Loucy (cell line): Measurements from ENCODE around the gene TTC7B.

Source experiments
- H2AFZ ChIP-seq: fragments of 200-600 bp; sonication (generic); 2 replicates; pipeline ENCODE4 v1.6.0; 2016; ENCODE audit warnings: antibody characterized with exemption, mild to moderate bottlenecking, low read length, moderate library complexity
- H3F3A ChIP-seq: fragments of 200-600 bp; 2 replicates; pipeline ENCODE4 v1.6.0; 2016; ENCODE audit warnings: antibody characterized with exemption, low read depth, mild to moderate bottlenecking
- H3K27me3 ChIP-seq: fragments of 200-600 bp; sonication (generic); 2 replicates; pipeline ENCODE4 v1.6.1; 2014; ENCODE audit warnings: low read length, mild to moderate bottlenecking; ENCODE audit not compliant: insufficient read depth, poor library complexity, severe bottlenecking
- H3K36me3 ChIP-seq: fragments of 200-600 bp; sonication (generic); 2 replicates; pipeline ENCODE4 v1.6.1; 2016; ENCODE audit warnings: low read length; ENCODE audit not compliant: insufficient read depth
- H3K4me1 ChIP-seq: fragments of 200-600 bp; sonication (generic); 2 replicates; pipeline ENCODE4 v1.5.1; 2014; ENCODE audit warnings: low read length, mild to moderate bottlenecking; ENCODE audit not compliant: insufficient read depth, poor library complexity, severe bottlenecking
- H3K4me2 ChIP-seq: fragments of 200-600 bp; sonication (generic); 2 replicates; pipeline ENCODE4 v1.6.0; 2014; ENCODE audit warnings: antibody characterized with exemption, low read length, low read depth, mild to moderate bottlenecking; ENCODE audit not compliant: poor library complexity, severe bottlenecking
- H3K4me3 ChIP-seq: fragments of 200-600 bp; sonication (generic); 2 replicates; pipeline ENCODE4 v1.5.1; 2014; ENCODE audit warnings: low read length, mild to moderate bottlenecking, mixed read lengths; ENCODE audit not compliant: poor library complexity, severe bottlenecking
- H3K79me2 ChIP-seq: fragments of 200-600 bp; sonication (generic); 2 replicates; pipeline ENCODE4 v1.6.1; 2014; ENCODE audit warnings: low read length; ENCODE audit not compliant: insufficient read depth
- H3K9ac ChIP-seq: fragments of 200-600 bp; sonication (generic); 2 replicates; pipeline ENCODE4 v1.6.0; 2014; ENCODE audit warnings: mild to moderate bottlenecking, low read depth, low read length, moderate library complexity; ENCODE audit not compliant: poor library complexity, severe bottlenecking
- H3K9me2 ChIP-seq: fragments of 200-600 bp; sonication (generic); replicated peaks from 2 replicates; pipeline ENCODE4 v1.6.1; 2016; ENCODE audit warnings: low read depth, low read length, mixed read lengths
- H3K9me3 ChIP-seq: fragments of 200-600 bp; sonication (generic); 2 replicates; pipeline ENCODE4 v1.6.1; 2014; ENCODE audit warnings: mild to moderate bottlenecking, antibody characterized with exemption, low read length, low read depth; ENCODE audit not compliant: insufficient read depth
- H4K20me1 ChIP-seq: fragments of 200-600 bp; sonication (generic); 2 replicates; pipeline ENCODE4 v1.6.0; 2014; ENCODE audit warnings: antibody characterized with exemption, low read length, mild to moderate bottlenecking; ENCODE audit not compliant: insufficient read depth, poor library complexity, severe bottlenecking
- EZH2phosphoT487 ChIP-seq: fragments of 200-600 bp; IDR thresholded peaks from 2 replicates; pipeline ENCODE4 v1.6.1; 2018; ENCODE audit warnings: antibody characterized with exemption, mild to moderate bottlenecking, moderate library complexity, borderline replicate concordance
- TF ChIP-seq, protein P1 (sequence below): fragments of 200-600 bp; sonication (generic); conservative IDR thresholded peaks from 2 replicates; pipeline ENCODE4 v1.5.1; 2014; ENCODE audit warnings: mild to moderate bottlenecking, antibody characterized with exemption, low read length

The TTC7B gene

DNA sequence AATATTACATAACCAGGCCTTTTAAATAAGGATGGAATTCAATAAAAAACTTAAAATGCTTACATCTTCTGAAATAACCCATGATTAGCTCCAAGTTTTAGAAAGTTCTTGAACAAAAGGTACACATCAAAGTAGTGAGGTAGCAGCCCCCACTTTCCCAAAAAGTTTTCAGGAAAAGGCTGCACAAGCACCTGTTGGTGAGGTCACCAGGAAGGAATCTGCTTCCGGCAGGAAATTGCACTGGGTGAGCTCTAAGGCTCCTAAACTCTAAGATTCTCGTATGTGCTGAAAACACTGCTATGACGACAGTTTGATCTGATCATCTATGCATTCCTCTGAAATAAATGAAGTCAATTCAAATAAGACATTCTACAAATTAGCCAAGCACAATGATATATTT is 34.3 kb upstream of the TTC7B start:
- Histone ChIP-seq H3K9me2 (no peaks in the 10 kb centered on the region), H3K9ac (no peak overlapping the region), H3F3A (peaks cover 8% of the 10 kb centered on the region; the same call in 1 of the 2 replicates), H2AFZ (no peak overlapping the region), H3K36me3 (no peaks in the 10 kb centered on the region), H4K20me1 (no peaks in the 10 kb centered on the region), H3K4me1 (no peaks in the 10 kb centered on the region), H3K27me3 (no peaks in the 10 kb centered on the region), H3K9me3 (no peaks in the 10 kb centered on the region), H3K4me3 (no peak overlapping the region), H3K79me2 (no peaks in the 10 kb centered on the region), H3K4me2 (no peak overlapping the region)
- no peak for TF ChIP-seq EZH2phosphoT487
- TF ChIP-seq, protein P1, sequence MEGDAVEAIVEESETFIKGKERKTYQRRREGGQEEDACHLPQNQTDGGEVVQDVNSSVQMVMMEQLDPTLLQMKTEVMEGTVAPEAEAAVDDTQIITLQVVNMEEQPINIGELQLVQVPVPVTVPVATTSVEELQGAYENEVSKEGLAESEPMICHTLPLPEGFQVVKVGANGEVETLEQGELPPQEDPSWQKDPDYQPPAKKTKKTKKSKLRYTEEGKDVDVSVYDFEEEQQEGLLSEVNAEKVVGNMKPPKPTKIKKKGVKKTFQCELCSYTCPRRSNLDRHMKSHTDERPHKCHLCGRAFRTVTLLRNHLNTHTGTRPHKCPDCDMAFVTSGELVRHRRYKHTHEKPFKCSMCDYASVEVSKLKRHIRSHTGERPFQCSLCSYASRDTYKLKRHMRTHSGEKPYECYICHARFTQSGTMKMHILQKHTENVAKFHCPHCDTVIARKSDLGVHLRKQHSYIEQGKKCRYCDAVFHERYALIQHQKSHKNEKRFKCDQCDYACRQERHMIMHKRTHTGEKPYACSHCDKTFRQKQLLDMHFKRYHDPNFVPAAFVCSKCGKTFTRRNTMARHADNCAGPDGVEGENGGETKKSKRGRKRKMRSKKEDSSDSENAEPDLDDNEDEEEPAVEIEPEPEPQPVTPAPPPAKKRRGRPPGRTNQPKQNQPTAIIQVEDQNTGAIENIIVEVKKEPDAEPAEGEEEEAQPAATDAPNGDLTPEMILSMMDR, result no peak

DNA sequence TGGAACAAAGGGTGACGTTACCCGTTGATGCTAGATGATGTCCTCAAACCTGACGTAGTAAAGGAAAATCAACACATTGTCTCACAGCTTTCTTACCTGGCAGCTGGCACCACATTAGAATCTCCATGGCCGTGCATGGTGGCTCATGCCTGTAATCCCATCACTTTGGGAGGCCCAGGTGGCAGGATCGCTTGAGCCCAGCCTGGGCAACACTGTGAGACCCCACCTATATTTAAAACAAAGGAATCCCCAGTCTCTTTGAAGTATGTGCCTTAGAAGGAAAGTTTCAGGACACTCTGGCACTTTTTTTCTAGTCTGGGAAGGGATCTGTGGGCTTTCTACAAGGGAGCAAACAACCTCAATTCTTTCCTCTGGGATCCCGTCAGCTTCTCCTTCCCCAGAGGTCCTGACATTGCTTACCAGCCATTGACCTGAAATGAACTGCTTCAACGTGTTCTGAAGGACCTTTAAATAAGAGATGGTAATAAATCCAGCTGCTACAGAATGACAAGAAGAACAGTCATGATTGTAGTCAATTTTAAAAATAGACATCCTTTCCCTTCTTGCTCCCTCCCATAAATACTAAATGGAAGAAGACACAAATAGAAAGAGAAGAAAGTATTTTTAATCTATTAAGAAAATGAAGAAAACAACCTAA is 33.7 kb upstream of the TTC7B start:
- H3K36me3 ChIP-seq, result no peaks in the 10 kb centered on the region
- H4K20me1 ChIP-seq, result no peaks in the 10 kb centered on the region
- H3K4me1 ChIP-seq, result no peaks in the 10 kb centered on the region
- H3K4me3 ChIP-seq, result no peak overlapping the region
- H3F3A ChIP-seq, result peaks cover 6% of the 10 kb centered on the region; the same call in 1 of the 2 replicates
- H3K9ac ChIP-seq, result no peak overlapping the region
- H3K27me3 ChIP-seq, result no peaks in the 10 kb centered on the region
- no peak overlapping the region for H3K4me2 ChIP-seq
- H3K79me2 ChIP-seq, result no peaks in the 10 kb centered on the region
- H3K9me3 ChIP-seq, result no peaks in the 10 kb centered on the region
- no peaks in the 10 kb centered on the region for H3K9me2 ChIP-seq
- H2AFZ ChIP-seq, result no peak overlapping the region
- TF ChIP-seq, protein P1, result no peak
- no peak for TF ChIP-seq EZH2phosphoT487

DNA sequence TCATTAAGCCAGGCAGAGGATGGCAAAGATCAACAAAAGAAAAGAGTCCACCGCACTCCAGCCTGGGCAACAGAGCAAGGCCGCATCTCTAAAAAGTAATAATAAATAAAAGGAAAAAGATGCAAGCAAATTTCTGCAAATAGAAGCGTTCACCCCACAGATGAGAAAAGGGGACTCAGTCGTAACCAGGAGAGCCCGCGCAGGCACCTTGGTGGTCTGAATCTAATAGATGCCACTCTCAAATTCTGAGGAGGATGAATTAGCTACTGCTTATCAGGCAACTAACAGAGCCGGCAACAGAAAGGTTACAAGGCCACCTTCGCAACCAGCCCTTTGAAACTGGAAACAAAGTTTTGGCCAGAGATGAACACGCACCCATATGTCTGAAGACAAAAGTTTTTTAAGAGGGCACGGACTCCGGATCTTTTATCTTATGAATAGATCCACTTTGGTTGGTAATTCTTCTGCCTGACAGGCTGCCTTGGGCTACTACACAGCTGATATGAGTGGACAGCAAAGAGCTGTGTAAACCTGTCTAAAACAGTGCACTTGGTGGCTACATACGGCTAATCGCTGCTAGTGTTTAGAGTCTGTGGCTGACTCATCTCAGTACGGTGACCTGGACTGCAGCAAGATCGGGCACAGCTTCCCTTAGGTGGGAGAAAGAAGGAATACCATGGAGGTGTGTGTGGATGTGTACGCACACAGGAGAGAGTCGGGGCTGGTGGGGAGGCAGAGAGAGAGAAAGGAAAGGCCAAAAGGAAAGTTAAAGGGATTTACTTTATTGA is 32.9 kb upstream of the TTC7B start:
- Histone ChIP-seq H4K20me1 (no peaks in the 10 kb centered on the region), H2AFZ (no peak overlapping the region), H3K9ac (no peak overlapping the region), H3K36me3 (no peaks in the 10 kb centered on the region), H3K9me3 (no peaks in the 10 kb centered on the region), H3K9me2 (no peaks in the 10 kb centered on the region), H3K79me2 (no peaks in the 10 kb centered on the region), H3F3A (no peaks in the 10 kb centered on the region), H3K27me3 (no peaks in the 10 kb centered on the region), H3K4me1 (no peaks in the 10 kb centered on the region), H3K4me2 (no peak overlapping the region), H3K4me3 (no peak overlapping the region)
- TF ChIP-seq EZH2phosphoT487, result no peak
- TF ChIP-seq, protein P1, result no peak
